Fibroblast of pulmonary artery (primary cell): ENCODE results near the gene TIMP3.
A peak's percentile ranks its signal among the peaks of the same experiment; 100 is the strongest.

Experiments
- DNase-seq: peaks from one replicate; pipeline ENCODE4 v3.0.0-alpha.2; 2010; ENCODE audit warnings: low read depth
- H3K4me3 ChIP-seq: replicated peaks from 2 replicates; pipeline ENCODE4 v1.5.1; 2011; ENCODE audit warnings: low read depth, mild to moderate bottlenecking, control low read depth, low read length, moderate library complexity
- TF ChIP-seq, protein P1 (sequence below): IDR thresholded peaks from 2 replicates; pipeline ENCODE4 v1.5.1; 2011; ENCODE audit warnings: mild to moderate bottlenecking, control low read depth, low read length, inconsistent platforms; ENCODE audit errors: missing control alignments

The TIMP3 gene

GRCh38 chr22:32822179-32822877 lies 20.8 kb downstream of the TIMP3 start:
- TF ChIP-seq, protein P1, sequence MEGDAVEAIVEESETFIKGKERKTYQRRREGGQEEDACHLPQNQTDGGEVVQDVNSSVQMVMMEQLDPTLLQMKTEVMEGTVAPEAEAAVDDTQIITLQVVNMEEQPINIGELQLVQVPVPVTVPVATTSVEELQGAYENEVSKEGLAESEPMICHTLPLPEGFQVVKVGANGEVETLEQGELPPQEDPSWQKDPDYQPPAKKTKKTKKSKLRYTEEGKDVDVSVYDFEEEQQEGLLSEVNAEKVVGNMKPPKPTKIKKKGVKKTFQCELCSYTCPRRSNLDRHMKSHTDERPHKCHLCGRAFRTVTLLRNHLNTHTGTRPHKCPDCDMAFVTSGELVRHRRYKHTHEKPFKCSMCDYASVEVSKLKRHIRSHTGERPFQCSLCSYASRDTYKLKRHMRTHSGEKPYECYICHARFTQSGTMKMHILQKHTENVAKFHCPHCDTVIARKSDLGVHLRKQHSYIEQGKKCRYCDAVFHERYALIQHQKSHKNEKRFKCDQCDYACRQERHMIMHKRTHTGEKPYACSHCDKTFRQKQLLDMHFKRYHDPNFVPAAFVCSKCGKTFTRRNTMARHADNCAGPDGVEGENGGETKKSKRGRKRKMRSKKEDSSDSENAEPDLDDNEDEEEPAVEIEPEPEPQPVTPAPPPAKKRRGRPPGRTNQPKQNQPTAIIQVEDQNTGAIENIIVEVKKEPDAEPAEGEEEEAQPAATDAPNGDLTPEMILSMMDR: no peak
- no peak for DNase-seq
- no peak overlapping the region for H3K4me3 ChIP-seq

- TF ChIP-seq, protein P1: peak; percentile 66
- DNase-seq: peak; percentile 63
- no peak overlapping the region for H3K4me3 ChIP-seq
Observed at GRCh38 chr22:32823024-32823730, 21.7 kb downstream of the TIMP3 start.

DNA sequence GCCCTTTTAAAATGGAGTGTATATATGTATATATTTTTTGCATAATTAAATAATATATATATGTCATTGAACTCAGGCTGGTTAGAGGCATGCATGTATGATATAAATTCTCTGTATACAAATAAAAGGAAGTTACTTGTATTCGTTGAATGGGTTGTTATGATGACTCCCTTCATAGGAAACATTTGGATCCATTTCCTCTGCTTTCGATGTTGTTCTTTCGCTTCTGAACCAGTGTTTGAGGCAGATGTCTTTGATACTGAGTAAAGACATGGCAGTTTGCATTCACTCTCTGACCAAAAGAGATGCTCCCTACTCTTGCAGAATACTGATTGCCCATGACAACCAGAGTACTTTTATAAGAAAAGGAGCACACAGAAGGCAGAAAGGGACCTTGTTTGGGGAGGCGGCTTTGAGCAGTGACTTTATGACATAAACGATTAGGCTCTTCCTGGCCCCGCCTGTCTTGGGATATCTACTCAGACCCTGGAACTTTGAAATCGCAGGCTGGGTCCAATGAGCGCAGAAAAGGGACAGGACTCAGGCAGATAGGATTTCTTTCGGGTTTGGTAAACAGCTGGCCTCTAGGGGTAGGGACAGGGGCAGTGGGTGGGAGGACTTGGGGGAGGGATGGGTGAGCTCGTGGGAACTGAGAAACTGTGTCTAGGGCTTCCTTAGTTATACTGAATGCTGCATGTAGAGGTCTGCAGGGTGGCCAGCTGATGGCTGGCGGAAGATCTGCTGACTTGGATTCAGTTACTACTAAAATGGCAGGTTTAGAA lies 23.2 kb downstream of the TIMP3 start:
- TF ChIP-seq, protein P1: no peak
- DNase-seq: no peak
- H3K4me3 ChIP-seq: no peak overlapping the region

DNA sequence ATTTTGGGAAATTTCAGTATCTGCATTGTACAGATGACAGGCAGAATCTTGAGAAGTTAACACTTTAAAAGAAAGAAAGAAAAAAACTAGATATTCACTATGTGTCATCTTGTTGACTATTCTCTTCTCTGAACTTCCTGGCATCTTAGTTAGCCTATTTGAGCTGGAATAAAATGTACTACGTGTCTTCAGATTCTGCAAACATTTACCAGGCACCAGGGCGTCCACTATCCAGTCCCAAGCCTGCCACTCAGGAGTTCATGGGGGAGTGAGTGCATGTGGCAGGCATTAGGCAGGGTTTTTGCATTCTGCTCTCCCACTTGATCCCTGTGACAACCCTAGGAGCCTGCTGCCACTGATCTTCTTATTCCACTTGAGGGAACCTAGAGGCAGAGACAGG lies 25.0 kb downstream of the TIMP3 start:
- DNase-seq: no peak
- no peak overlapping the region for H3K4me3 ChIP-seq
- TF ChIP-seq, protein P1: no peak

DNA sequence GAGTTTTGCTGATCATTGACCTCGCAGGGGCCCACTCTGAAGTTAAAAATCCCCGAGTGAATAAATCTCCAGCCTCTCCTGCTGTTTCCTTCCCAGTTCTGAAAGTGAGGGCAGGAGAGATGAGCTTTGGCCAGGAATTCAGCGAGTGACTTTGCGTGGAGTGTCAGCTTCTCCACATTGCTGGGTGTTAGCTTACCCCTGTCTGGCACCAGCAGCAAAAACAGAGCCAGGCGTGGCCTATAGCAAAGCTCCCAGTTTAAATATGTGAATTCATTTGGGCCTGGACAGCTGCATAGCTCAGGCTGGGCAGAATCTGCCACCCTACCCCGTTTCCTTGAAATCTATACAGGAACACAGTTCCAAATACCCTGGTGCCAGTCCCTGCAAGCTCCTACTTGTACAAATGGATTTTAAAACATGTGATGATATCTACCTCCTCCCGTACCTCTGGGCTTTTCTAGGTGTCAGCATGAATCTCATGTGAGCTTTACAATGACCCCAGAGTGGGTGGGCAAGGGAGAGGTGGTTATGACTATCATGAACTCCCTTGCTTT lies 25.6 kb downstream of the TIMP3 start:
- H3K4me3 ChIP-seq: no peak overlapping the region
- no peak for DNase-seq
- TF ChIP-seq, protein P1: no peak

DNA sequence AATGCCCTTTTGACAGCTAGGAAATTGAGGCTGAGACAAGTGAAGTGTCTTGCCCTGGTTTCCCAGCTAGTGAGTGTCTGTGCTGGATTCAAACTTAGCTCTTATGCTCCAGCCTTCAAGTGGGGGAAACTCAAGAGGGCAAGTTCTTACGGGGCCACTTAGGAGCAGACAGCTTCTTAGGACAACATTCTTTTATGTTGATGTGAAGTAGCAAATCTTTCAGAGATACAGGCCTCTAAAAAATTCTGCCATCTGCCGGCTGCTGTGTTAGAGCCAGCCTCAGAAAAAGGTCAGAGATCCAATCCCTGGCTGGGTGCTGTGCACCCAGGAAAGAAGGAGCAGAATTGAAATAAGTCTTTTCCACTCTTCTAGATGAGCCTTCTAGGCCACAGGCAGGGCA lies 26.6 kb downstream of the TIMP3 start:
- no peak for DNase-seq
- TF ChIP-seq, protein P1: peak; percentile 27
- no peak overlapping the region for H3K4me3 ChIP-seq
